OCI-LY7 (cell line): ENCODE measurements around the gene TRPC6. TPM values are rescaled to one million over a fixed set of nuclear protein-coding genes. Genes with fewer than 3 reads are reported as not detected.

Experiments used
- BruUV-seq: library from RNA; stranded (reverse); fragments of 400-500 nt; replicated peaks from 2 replicates; lab custom pipeline; 2021; lab: Mats Ljungman, UMichigan
- CTCF ChIA-PET: fragments of 300-600 bp; sonication (Branson Sonifier 250); formaldehyde crosslinking; loops from one replicate; lab custom pipeline; 2022; ENCODE audit warnings: antibody characterized with exemption; ENCODE audit not compliant: unreplicated experiment; lab: Charles Lee
- POLR2A ChIA-PET: fragments of 300-600 bp; sonication (Branson Sonifier 250); formaldehyde crosslinking; loops from one replicate; lab custom pipeline; 2022; ENCODE audit warnings: antibody characterized with exemption; lab: Charles Lee
- DNase-seq: peaks from one replicate; pipeline ENCODE4 v3.0.0-alpha.2; 2015; ENCODE audit warnings: low spot score
- H2AFZ ChIP-seq: fragments of 200-600 bp; sonication (generic), shearing (Covaris generic); 2 replicates; pipeline ENCODE4 v1.6.1; 2014; ENCODE audit warnings: mild to moderate bottlenecking, antibody characterized with exemption, low read length, moderate library complexity
- H3K27ac ChIP-seq: fragments of 200-600 bp; sonication (generic); 2 replicates; pipeline ENCODE4 v1.5.1; 2014; ENCODE audit warnings: mixed run types, low read depth, mild to moderate bottlenecking, moderate library complexity, low read length, inconsistent platforms; ENCODE audit not compliant: poor library complexity, severe bottlenecking
- H3K36me3 ChIP-seq: fragments of 200-600 bp; sonication (generic); 2 replicates; pipeline ENCODE4 v1.6.1; 2014; ENCODE audit warnings: mild to moderate bottlenecking, antibody characterized with exemption, low read length, moderate library complexity, mixed read lengths; ENCODE audit not compliant: insufficient read depth
- H3K4me1 ChIP-seq: fragments of 200-600 bp; sonication (generic); 2 replicates; pipeline ENCODE4 v1.5.1; 2014; ENCODE audit warnings: mild to moderate bottlenecking, low read length; ENCODE audit not compliant: insufficient read depth, poor library complexity, severe bottlenecking
- H3K4me2 ChIP-seq: fragments of 200-600 bp; sonication (generic); 2 replicates; pipeline ENCODE4 v1.6.1; 2014; ENCODE audit warnings: mild to moderate bottlenecking, low read length
- H3K4me3 ChIP-seq: fragments of 200-600 bp; sonication (generic); 2 replicates; pipeline ENCODE4 v1.5.1; 2014; ENCODE audit warnings: mild to moderate bottlenecking, low read depth, low read length; ENCODE audit not compliant: poor library complexity, severe bottlenecking
- H3K79me2 ChIP-seq: fragments of 200-600 bp; sonication (generic); 2 replicates; pipeline ENCODE4 v1.6.1; 2016; ENCODE audit warnings: low read depth, mild to moderate bottlenecking, low read length, moderate library complexity, mixed read lengths; ENCODE audit not compliant: insufficient read depth
- H3K9me2 ChIP-seq: fragments of 200-600 bp; sonication (generic); 2 replicates; pipeline ENCODE4 v1.6.1; 2016; ENCODE audit warnings: mild to moderate bottlenecking, low read length, mixed read lengths; ENCODE audit not compliant: insufficient read depth
- H3K9me3 ChIP-seq: fragments of 200-600 bp; sonication (generic); 2 replicates; pipeline ENCODE4 v1.6.1; 2014; ENCODE audit warnings: mild to moderate bottlenecking, mixed run types, low read length, mixed read lengths
- H4K20me1 ChIP-seq: fragments of 200-600 bp; sonication (generic); 2 replicates; pipeline ENCODE4 v1.6.1; 2014; ENCODE audit warnings: mild to moderate bottlenecking, antibody characterized with exemption, low read length, moderate library complexity, mixed read lengths; ENCODE audit not compliant: insufficient read depth
- CTCF ChIP-seq: fragments of 200-600 bp; sonication (generic); conservative IDR thresholded peaks from 2 replicates; pipeline ENCODE4 v1.5.1; 2014; ENCODE audit warnings: mild to moderate bottlenecking, antibody characterized with exemption, low read length, moderate library complexity, mixed read lengths
- EZH2phosphoT487 ChIP-seq: fragments of 200-600 bp; sonication (generic); IDR thresholded peaks from 2 replicates; pipeline ENCODE4 v1.6.1; 2018; ENCODE audit warnings: low read depth, borderline replicate concordance, mild to moderate bottlenecking, mixed run types, antibody characterized with exemption, low read length, moderate library complexity, mixed read lengths
- intact Hi-C: fragments of 100-400 bp; cut with micrococcal nuclease; formaldehyde crosslinking; loops from one replicate; pipeline ENCODE4 v1.10.0; 2022; ENCODE audit not compliant: unreplicated experiment
- total RNA-seq, 2 experiments: library from RNA; depleted of rRNA in 1 of 2; stranded (reverse); fragments of >200 nt in 1 of 2; shearing (Covaris generic) in 1 of 2; gene quantifications; 2 replicates each; pipeline ENCODE4 v1.2.3, GENCODE V29; 2014 to 2022

The TRPC6 gene
- total RNA-seq, 2 experiments from 2014 or later: not detected

- TF ChIP-seq CTCF: no peak
- no peak for TF ChIP-seq EZH2phosphoT487
- CTCF ChIA-PET: no interaction called here
- intact Hi-C loops: no loop called here
- Histone ChIP-seq H3K9me2 (no peaks in the 10 kb centered on the region), H3K79me2 (no peaks in the 10 kb centered on the region), H4K20me1 (no peaks in the 10 kb centered on the region), H3K4me2 (no peak overlapping the region), H3K27ac (no peak overlapping the region), H2AFZ (no peak overlapping the region), H3K4me1 (no peaks in the 10 kb centered on the region), H3K9me3 (no peaks in the 10 kb centered on the region), H3K4me3 (no peak overlapping the region), H3K36me3 (no peaks in the 10 kb centered on the region)
- POLR2A ChIA-PET: no interaction called here
- no TSS peak for BruUV-seq
- no peak for DNase-seq
Observed at GRCh38 chr11:101482556-101483124, 101.2 kb downstream of the TRPC6 start.

- Histone ChIP-seq H3K27ac (no peak overlapping the region), H3K4me3 (no peak overlapping the region)
Observed at GRCh38 chr11:101478587-101479369, 105.0 kb downstream of the TRPC6 start.

More at GRCh38 chr11:101478587-101479369, 105.0 kb downstream of the TRPC6 start:
- H3K4me1 ChIP-seq: peaks cover 3% of the 10 kb centered on the region
- no peaks in the 10 kb centered on the region for H3K9me3 ChIP-seq
- no peak overlapping the region for H2AFZ ChIP-seq
- H3K79me2 ChIP-seq: no peaks in the 10 kb centered on the region
- no peak for DNase-seq
- no TSS peak for BruUV-seq
- no peak overlapping the region for H3K4me2 ChIP-seq
- no peaks in the 10 kb centered on the region for H3K9me2 ChIP-seq
- TF ChIP-seq EZH2phosphoT487: no peak
- TF ChIP-seq CTCF: no peak
- CTCF ChIA-PET: no interaction called here
- no peaks in the 10 kb centered on the region for H3K36me3 ChIP-seq
- POLR2A ChIA-PET: interaction anchor here (1.1 kb wide), 2 partner anchors 11 to 25 kb away, joined by 3 read pairs; no protein-coding TSS in a partner anchor
- intact Hi-C loops: no loop called here
- no peaks in the 10 kb centered on the region for H4K20me1 ChIP-seq
